ENCODE measurements around the gene DMBT1. TPM values are rescaled to one million over a fixed set of nuclear protein-coding genes. Genes with fewer than 3 reads are reported as not detected.

The DMBT1 gene
- total and polyA plus RNA-seq, 8 donors = 0.19 to 81.1 (median 4.1) TPM; not detected in 1

DNA sequence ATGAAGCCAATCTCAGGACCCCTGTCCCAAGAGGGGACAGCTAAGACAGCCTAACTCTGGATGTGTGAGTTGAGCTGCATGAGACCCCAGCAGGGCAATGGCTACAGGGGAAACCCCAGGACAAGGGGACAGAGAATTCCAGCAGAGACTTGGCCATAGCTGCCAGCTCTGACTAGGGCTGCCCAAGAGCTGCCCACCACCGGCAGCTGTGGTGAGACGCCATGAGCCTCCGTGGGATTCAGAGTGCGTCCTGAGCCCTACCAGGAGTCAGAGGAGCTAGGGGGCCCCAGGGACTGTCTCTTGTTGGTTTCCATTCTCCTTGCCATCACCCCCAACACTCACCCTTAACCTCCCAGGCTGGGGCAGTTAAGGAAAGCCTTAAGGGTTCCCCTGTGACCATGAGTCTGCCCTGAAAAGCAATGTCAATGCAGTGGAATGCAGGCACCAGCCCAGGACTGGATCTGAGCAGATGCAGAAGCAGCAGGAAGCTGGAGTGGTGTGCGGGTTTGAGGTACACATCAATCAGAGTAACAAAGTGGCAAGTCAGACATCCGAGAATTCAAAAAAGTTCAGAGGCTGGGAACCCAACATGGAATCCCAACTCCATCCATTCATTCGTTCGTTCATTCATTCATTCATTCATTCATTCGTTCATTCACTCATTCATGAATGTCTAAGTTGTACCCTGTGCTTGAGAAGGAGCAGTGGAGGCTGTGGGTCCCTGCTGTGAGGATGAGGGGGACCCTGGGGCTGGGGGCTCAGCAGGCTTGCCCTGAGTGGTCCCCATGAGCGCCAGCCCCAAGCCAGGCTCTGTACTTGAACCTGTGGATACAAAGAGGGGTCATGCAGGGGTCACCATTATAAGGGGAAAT, 86.2 kb downstream of the DMBT1 start:
- intact Hi-C loops (cut with DNase I; ENCODE audit: low total_unique reads) = no loop called here
- Histone ChIP-seq H3K27ac (no peak overlapping the region), H3K4me1 (no peaks in the 10 kb centered on the region), H3K27me3 (peaks cover 0 to 37% (median 4%) of the 10 kb centered on the region in 3 donors), H3K9me3 (no peaks in the 10 kb centered on the region), H3K4me3 (no peak overlapping the region), H3K36me3 (no peaks in the 10 kb centered on the region)
- TF ChIP-seq POLR2AphosphoS5 (IDR thresholded peaks at IDR 0.05) (no peak), EP300 (IDR thresholded peaks at IDR 0.05) (no peak), POLR2A (IDR thresholded peaks at IDR 0.05) (no peak)
- TF ChIP-seq, protein P1, sequence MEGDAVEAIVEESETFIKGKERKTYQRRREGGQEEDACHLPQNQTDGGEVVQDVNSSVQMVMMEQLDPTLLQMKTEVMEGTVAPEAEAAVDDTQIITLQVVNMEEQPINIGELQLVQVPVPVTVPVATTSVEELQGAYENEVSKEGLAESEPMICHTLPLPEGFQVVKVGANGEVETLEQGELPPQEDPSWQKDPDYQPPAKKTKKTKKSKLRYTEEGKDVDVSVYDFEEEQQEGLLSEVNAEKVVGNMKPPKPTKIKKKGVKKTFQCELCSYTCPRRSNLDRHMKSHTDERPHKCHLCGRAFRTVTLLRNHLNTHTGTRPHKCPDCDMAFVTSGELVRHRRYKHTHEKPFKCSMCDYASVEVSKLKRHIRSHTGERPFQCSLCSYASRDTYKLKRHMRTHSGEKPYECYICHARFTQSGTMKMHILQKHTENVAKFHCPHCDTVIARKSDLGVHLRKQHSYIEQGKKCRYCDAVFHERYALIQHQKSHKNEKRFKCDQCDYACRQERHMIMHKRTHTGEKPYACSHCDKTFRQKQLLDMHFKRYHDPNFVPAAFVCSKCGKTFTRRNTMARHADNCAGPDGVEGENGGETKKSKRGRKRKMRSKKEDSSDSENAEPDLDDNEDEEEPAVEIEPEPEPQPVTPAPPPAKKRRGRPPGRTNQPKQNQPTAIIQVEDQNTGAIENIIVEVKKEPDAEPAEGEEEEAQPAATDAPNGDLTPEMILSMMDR (IDR thresholded peaks at IDR 0.05) = no peak
- no peak for DNase-seq
- WGBS, 5 donors = 54 to 66% (median 62%) methylated on average over 8 to 10 of the region's 10 CpGs

DNA sequence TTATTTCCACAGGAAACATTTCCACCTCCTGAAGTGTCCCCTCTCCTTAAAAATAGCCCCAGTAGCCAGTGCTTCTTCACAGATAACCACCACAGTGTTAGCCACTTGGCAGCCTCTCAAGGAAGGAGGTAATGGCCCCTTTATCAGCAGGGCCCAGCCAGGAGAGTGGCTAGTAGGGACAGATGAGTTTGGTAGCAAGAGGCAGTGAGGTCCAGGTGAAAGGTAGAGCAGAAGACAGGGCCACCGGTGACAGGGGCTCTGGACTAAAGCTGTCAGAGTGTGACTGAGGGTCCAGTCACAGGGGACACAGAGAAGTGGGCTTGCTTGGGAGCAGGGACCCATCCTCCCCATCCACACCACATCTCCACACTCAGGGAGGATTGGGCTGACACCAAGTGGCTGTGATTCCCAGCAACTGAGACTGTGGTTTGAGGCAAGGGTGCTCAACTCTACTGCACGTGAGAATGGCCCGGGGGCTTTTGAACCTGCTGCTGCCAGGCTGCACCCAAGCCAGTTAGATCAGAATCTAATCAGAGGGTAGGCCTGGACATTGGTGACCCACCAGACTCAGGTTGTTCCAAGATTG, 86.9 kb downstream of the DMBT1 start:
- DNase-seq = no peak
- Histone ChIP-seq H3K4me1 (no peaks in the 10 kb centered on the region), H3K9me3 (no peaks in the 10 kb centered on the region), H3K27me3 (peaks cover 0 to 40% (median 4%) of the 10 kb centered on the region in 3 donors), H3K36me3 (no peaks in the 10 kb centered on the region), H3K27ac (no peak overlapping the region), H3K4me3 (no peak overlapping the region)
- WGBS, 5 donors = 67 to 92% (median 81%) methylated on average over 1 to 3 of the region's 3 CpGs
- intact Hi-C loops (cut with DNase I; ENCODE audit: low total_unique reads) = no loop called here
- TF ChIP-seq, protein P1 (IDR thresholded peaks at IDR 0.05) = no peak
- TF ChIP-seq EP300 (IDR thresholded peaks at IDR 0.05) (no peak), POLR2A (IDR thresholded peaks at IDR 0.05) (no peak), POLR2AphosphoS5 (IDR thresholded peaks at IDR 0.05) (no peak)

DNA sequence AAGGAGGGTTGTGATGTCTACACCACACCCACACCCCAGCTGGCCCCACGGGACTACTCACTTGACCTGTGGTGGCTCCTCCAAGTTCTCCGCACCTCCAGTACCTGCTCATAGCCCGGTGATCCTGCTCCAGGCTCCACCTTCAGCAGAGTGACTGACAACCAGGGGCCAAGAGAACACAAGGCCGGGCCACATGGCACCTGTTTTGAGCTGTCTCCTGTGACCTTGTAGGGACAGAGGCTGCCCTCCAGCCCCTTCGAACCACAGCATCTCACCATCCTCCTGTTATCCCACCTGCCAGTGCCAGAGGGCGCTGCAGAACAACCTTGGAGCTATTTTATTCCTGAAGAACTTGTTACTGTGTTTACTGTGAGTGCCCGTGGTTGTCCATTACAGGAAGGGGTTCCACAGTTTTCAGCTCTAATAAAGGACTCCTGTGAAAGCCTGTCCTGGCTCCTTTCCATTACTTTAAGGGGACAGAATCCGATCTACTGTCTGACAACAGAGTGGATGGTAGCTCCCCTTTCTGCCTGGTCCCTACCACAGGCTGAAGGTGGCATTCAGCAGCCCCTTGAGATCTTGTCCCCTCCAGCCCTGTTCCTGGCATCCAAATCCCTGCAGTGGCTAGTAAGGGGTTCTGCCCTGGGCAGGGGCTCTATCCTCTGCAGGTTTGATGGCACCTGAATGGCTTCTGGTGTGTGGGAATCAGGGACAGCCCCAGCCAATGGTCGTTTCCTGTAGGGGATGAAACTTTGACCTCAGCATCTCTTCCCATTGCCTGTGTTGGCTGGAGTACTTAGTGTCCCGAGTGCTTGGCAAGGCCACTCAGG, 88.3 kb downstream of the DMBT1 start:
- Histone ChIP-seq H3K27me3 (peaks cover 0 to 44% (median 4%) of the 10 kb centered on the region in 3 donors), H3K9me3 (no peaks in the 10 kb centered on the region), H3K4me1 (no peaks in the 10 kb centered on the region), H3K36me3 (no peaks in the 10 kb centered on the region), H3K4me3 (no peak overlapping the region), H3K27ac (no peak overlapping the region)
- peak; percentile 44 to 77 for DNase-seq
- TF ChIP-seq, protein P1 (IDR thresholded peaks at IDR 0.05) = peak in 5 of 7 experiments; percentile 45 to 62 (median 52)
- TF ChIP-seq POLR2AphosphoS5 (IDR thresholded peaks at IDR 0.05) = no peak
- 26 to 29% (median 26%) methylated on average over 10 of the region's 10 CpGs for WGBS, 5 donors
- intact Hi-C loops (cut with DNase I; ENCODE audit: low total_unique reads) = no loop called here

DNA sequence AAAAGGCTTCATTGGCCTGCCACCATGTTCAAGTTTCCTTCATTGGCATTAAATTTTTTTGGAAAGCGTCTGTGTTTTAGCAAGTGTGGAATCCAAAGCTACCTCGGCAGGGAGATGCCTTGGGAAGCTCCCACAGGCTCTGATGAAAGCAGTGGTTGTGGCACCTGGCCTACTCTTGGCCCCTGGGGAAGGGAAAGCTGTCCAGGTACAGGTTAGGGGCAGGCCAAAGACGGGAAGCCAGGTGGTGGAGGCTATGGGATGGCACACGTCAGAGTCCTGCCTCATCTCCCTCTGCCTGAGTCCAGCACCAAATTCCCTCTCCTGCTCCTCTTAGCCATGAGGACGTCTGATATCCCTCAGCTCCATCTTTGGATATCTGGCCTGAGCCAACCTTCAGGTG, 89.3 kb downstream of the DMBT1 start:
- Histone ChIP-seq H3K9me3 (no peaks in the 10 kb centered on the region), H3K4me1 (no peaks in the 10 kb centered on the region), H3K36me3 (no peaks in the 10 kb centered on the region), H3K27me3 (peaks cover 0 to 44% (median 4%) of the 10 kb centered on the region in 3 donors), H3K4me3 (no peak overlapping the region), H3K27ac (no peak overlapping the region)
- no peak for DNase-seq
- intact Hi-C loops (cut with DNase I; ENCODE audit: low total_unique reads) = no loop called here
- WGBS, 5 donors = 69 to 80% (median 76%) methylated on average over 5 of the region's 5 CpGs
- TF ChIP-seq POLR2AphosphoS5 (IDR thresholded peaks at IDR 0.05) = no peak
- TF ChIP-seq, protein P1 (IDR thresholded peaks at IDR 0.05) = no peak
- TF ChIP-seq POLR2A (IDR thresholded peaks at IDR 0.05) = no peak
- no peak for TF ChIP-seq EP300 (IDR thresholded peaks at IDR 0.05)

Measured in stomach (tissue), 9 donors.